Ovary (tissue), 3 donors: ENCODE results near the gene CLDN25.

Experiments used
- POLR2A ChIP-seq: fragments of 450-650 bp; IDR thresholded peaks from one replicate; pipeline ENCODE4 v1.6.1; 2017; ENCODE audit warnings: antibody characterized with exemption, mild to moderate bottlenecking, moderate library complexity
- TF ChIP-seq, protein P1 (sequence below), 3 donors: fragments of 450-650 bp in 2 of 3; fragments of 200-600 bp in 1 of 3; IDR thresholded peaks; one replicate each; pipeline versions ENCODE4 v1.5.1 to v1.8.0; 2016 to 2022; ENCODE audit warnings: antibody characterized with exemption in 3 of 3, mild to moderate bottlenecking in 1 of 3
- donor health status: DM: no; HTN: no; CAD: no.

GRCh38 chr11:113732092-113732491 lies 47.5 kb upstream of the CLDN25 start:
- no peak for TF ChIP-seq POLR2A
- TF ChIP-seq, protein P1, sequence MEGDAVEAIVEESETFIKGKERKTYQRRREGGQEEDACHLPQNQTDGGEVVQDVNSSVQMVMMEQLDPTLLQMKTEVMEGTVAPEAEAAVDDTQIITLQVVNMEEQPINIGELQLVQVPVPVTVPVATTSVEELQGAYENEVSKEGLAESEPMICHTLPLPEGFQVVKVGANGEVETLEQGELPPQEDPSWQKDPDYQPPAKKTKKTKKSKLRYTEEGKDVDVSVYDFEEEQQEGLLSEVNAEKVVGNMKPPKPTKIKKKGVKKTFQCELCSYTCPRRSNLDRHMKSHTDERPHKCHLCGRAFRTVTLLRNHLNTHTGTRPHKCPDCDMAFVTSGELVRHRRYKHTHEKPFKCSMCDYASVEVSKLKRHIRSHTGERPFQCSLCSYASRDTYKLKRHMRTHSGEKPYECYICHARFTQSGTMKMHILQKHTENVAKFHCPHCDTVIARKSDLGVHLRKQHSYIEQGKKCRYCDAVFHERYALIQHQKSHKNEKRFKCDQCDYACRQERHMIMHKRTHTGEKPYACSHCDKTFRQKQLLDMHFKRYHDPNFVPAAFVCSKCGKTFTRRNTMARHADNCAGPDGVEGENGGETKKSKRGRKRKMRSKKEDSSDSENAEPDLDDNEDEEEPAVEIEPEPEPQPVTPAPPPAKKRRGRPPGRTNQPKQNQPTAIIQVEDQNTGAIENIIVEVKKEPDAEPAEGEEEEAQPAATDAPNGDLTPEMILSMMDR (IDR thresholded peaks at IDR 0.05) = no peak
